Neuronal stem cell (in vitro differentiated cells): ENCODE measurements around the gene CDKN3.

Experiments used
- DNase-seq: peaks from one replicate; pipeline ENCODE4 v3.0.0-alpha.2; 2013; ENCODE audit warnings: low spot score
- H2AFZ ChIP-seq: one replicate; pipeline ENCODE4 v1.6.1; 2013; ENCODE audit warnings: mild to moderate bottlenecking, low read length, inconsistent platforms
- H2AK5ac ChIP-seq: 2 replicates; pipeline ENCODE4 v1.6.1; 2013; ENCODE audit warnings: low read depth, mild to moderate bottlenecking, inconsistent platforms, low read length, moderate library complexity, mixed read lengths
- H2BK120ac ChIP-seq: 2 replicates; pipeline ENCODE4 v1.6.1; 2013; ENCODE audit warnings: low read depth, mild to moderate bottlenecking, inconsistent platforms, low read length, moderate library complexity, mixed read lengths
- H2BK12ac ChIP-seq: one replicate; pipeline ENCODE4 v1.6.1; 2013; ENCODE audit warnings: low read length, inconsistent platforms
- H2BK15ac ChIP-seq: 2 replicates; pipeline ENCODE4 v1.6.1; 2013; ENCODE audit warnings: mild to moderate bottlenecking, low read length, inconsistent platforms, mixed read lengths
- H2BK5ac ChIP-seq: one replicate; pipeline ENCODE4 v1.6.1; 2013; ENCODE audit warnings: inconsistent platforms, mild to moderate bottlenecking, low read length, moderate library complexity
- H3K14ac ChIP-seq: one replicate; pipeline ENCODE4 v1.6.1; 2013; ENCODE audit warnings: low read length, inconsistent platforms
- H3K18ac ChIP-seq: 2 replicates; pipeline ENCODE4 v1.6.1; 2013; ENCODE audit warnings: low read length, inconsistent platforms
- H3K23ac ChIP-seq: 2 replicates; pipeline ENCODE4 v1.6.1; 2013; ENCODE audit warnings: low read depth, mild to moderate bottlenecking, mixed read lengths, low read length, inconsistent platforms; ENCODE audit not compliant: poor library complexity
- H3K27ac ChIP-seq: replicated peaks from 3 replicates; pipeline ENCODE4 v1.5.1; 2013; ENCODE audit warnings: low read length, inconsistent platforms
- H3K27me3 ChIP-seq, 3 experiments: 2 replicates each; pipeline ENCODE4 v1.6.1; 2013; ENCODE audit warnings: low read length in 3 of 3, mild to moderate bottlenecking in 2 of 3, inconsistent platforms in 1 of 3, low read depth in 1 of 3, mixed read lengths in 1 of 3, moderate library complexity in 1 of 3; ENCODE audit not compliant: control insufficient read depth in 3 of 3, insufficient read depth in 3 of 3
- H3K36me3 ChIP-seq, 2 donors: replicated peaks in 1 of 2; 2 replicates each; pipeline ENCODE4 v1.6.1; 2013; ENCODE audit warnings: low read length in 2 of 2; ENCODE audit not compliant: control insufficient read depth in 2 of 2, insufficient read depth in 2 of 2
- H3K4ac ChIP-seq: 2 replicates; pipeline ENCODE4 v1.6.1; 2013; ENCODE audit warnings: inconsistent platforms, mild to moderate bottlenecking, low read length, moderate library complexity
- H3K4me1 ChIP-seq, 2 donors: 1 replicate in 1 of 2; 2 replicates in 1 of 2; pipeline ENCODE4 v1.6.1; 2013; ENCODE audit warnings: low read length in 2 of 2, low read depth in 1 of 2; ENCODE audit not compliant: control insufficient read depth in 2 of 2, insufficient read depth in 1 of 2
- H3K4me2 ChIP-seq: one replicate; pipeline ENCODE4 v1.6.1; 2013; ENCODE audit warnings: mild to moderate bottlenecking, low read length, inconsistent platforms; ENCODE audit not compliant: insufficient read depth, poor library complexity, severe bottlenecking
- H3K4me3 ChIP-seq, 2 donors: 2 replicates each; pipeline ENCODE4 v1.5.1; 2013; ENCODE audit warnings: low read length in 2 of 2, mild to moderate bottlenecking in 2 of 2, inconsistent platforms in 1 of 2, moderate library complexity in 1 of 2
- H3K79me1 ChIP-seq: one replicate; pipeline ENCODE4 v1.6.1; 2013; ENCODE audit warnings: low read depth, mild to moderate bottlenecking, inconsistent platforms, low read length, moderate library complexity
- H3K9ac ChIP-seq: one replicate; pipeline ENCODE4 v1.6.1; 2013; ENCODE audit warnings: mild to moderate bottlenecking, low read depth, low read length, inconsistent platforms; ENCODE audit not compliant: poor library complexity
- H3K9me3 ChIP-seq, 2 donors: replicated peaks in 1 of 2; 2 replicates each; pipeline versions ENCODE3 to v1.6.1; 2013; ENCODE audit warnings: low read length in 2 of 2, mild to moderate bottlenecking in 2 of 2, inconsistent platforms in 1 of 2, low read depth in 1 of 2, mixed read lengths in 1 of 2, moderate library complexity in 1 of 2; ENCODE audit not compliant: control insufficient read depth in 2 of 2, insufficient read depth in 1 of 2
- H4K8ac ChIP-seq: one replicate; pipeline ENCODE4 v1.6.1; 2013; ENCODE audit warnings: low read depth, mild to moderate bottlenecking, inconsistent platforms, low read length, moderate library complexity
- H4K91ac ChIP-seq: one replicate; pipeline ENCODE4 v1.6.1; 2013; ENCODE audit warnings: low read length, low read depth, mild to moderate bottlenecking, inconsistent platforms; ENCODE audit not compliant: poor library complexity
- WGBS, 2 donors: extraction: QIAGEN DNeasy Blood & Tissue Kit; methylation state at CpG; one replicate each; pipeline ENCODE4 v1.1.7; 2013; ENCODE audit warnings: missing lambda C conversion rate in 2 of 2, mixed read lengths in 1 of 2; ENCODE audit not compliant: insufficient read length in 2 of 2, insufficient replicate concordance in 1 of 2; ENCODE audit errors: extremely low coverage in 2 of 2; 5-methylcytosine and 5-hydroxymethylcytosine counted together

CDKN3 gene

GRCh38 chr14:54462048-54462447 lies 65.2 kb downstream of the CDKN3 start:
- Histone ChIP-seq H3K18ac (no peak overlapping the region), H3K23ac (no peak overlapping the region), H2AK5ac (no peak overlapping the region), H3K27me3 (no peaks in the 10 kb centered on the region), H3K4me3 (no peak overlapping the region), H3K36me3 (no peaks in the 10 kb centered on the region), H3K4me2 (no peak overlapping the region), H3K27ac (no peak overlapping the region), H4K91ac (no peak overlapping the region), H3K14ac (no peak overlapping the region), H2BK12ac (no peak overlapping the region), H3K79me1 (no peaks in the 10 kb centered on the region), H3K9ac (no peak overlapping the region), H4K8ac (no peak overlapping the region), H2BK5ac (no peak overlapping the region), H2BK15ac (no peak overlapping the region), H2BK120ac (no peak overlapping the region), H2AFZ (no peak overlapping the region), H3K4me1 (no peaks in the 10 kb centered on the region), H3K4ac (no peak overlapping the region), H3K9me3 (peaks cover 9 to 12% of the 10 kb centered on the region in 2 donors)
- WGBS, 2 donors = no CpG with 5 or more reads among the region's 5 CpGs
- no peak for DNase-seq

GRCh38 chr14:54465654-54466053 lies 68.8 kb downstream of the CDKN3 start:
- Histone ChIP-seq H2AK5ac (no peak overlapping the region), H3K36me3 (peaks cover 0 to 2% of the 10 kb centered on the region in 2 donors), H2BK120ac (no peak overlapping the region), H3K4me2 (no peak overlapping the region), H3K4ac (no peak overlapping the region), H3K23ac (no peak overlapping the region), H3K4me1 (no peaks in the 10 kb centered on the region), H4K8ac (no peak overlapping the region), H2BK5ac (no peak overlapping the region), H2BK12ac (no peak overlapping the region), H3K14ac (no peak overlapping the region), H3K18ac (no peak overlapping the region), H4K91ac (no peak overlapping the region), H3K79me1 (no peaks in the 10 kb centered on the region), H3K9me3 (peaks cover 5 to 9% of the 10 kb centered on the region in 2 donors), H3K27me3 (no peaks in the 10 kb centered on the region), H2AFZ (no peak overlapping the region), H3K4me3 (no peak overlapping the region), H3K9ac (no peak overlapping the region), H2BK15ac (no peak overlapping the region), H3K27ac (no peak overlapping the region)
- DNase-seq = no peak
- no CpG with 5 or more reads among the region's 4 CpGs for WGBS, 2 donors

GRCh38 chr14:54467280-54467679 lies 70.5 kb downstream of the CDKN3 start:
- Histone ChIP-seq H3K27me3 (no peaks in the 10 kb centered on the region), H3K9ac (no peak overlapping the region), H3K18ac (no peak overlapping the region), H3K23ac (no peak overlapping the region), H3K4me2 (no peak overlapping the region), H2BK15ac (no peak overlapping the region), H2BK5ac (no peak overlapping the region), H3K14ac (no peak overlapping the region), H2BK120ac (no peak overlapping the region), H2BK12ac (no peak overlapping the region), H3K4me1 (peaks cover 0 to 6% of the 10 kb centered on the region in 2 donors), H3K4me3 (no peak overlapping the region), H4K91ac (no peak overlapping the region), H3K9me3 (peaks cover 5 to 9% of the 10 kb centered on the region in 2 donors), H2AFZ (no peak overlapping the region), H2AK5ac (no peak overlapping the region), H3K27ac (no peak overlapping the region), H3K36me3 (peaks cover 0 to 2% of the 10 kb centered on the region in 2 donors), H4K8ac (no peak overlapping the region), H3K79me1 (no peaks in the 10 kb centered on the region), H3K4ac (no peak overlapping the region)
- DNase-seq = no peak
